Measurements from ENCODE around the gene COL8A1.
A peak's percentile ranks its signal among the peaks of the same experiment; 100 is the strongest.

Gene COL8A1

GRCh38 chr3:99842826-99843589, 204.6 kb downstream of the COL8A1 start:
- H3K4me2 ChIP-seq (ENCODE audit: low read length) = no peak overlapping the region
- H4K20me1 ChIP-seq (ENCODE audit: insufficient read depth, low read length) = peaks cover 18% of the 10 kb centered on the region; the same call in 1 of the 2 replicates
- no peak overlapping the region for H2AFZ ChIP-seq (ENCODE audit: low read depth, low read length)
- no peak overlapping the region for H3K9ac ChIP-seq (ENCODE audit: low read length)
- H3K36me3 ChIP-seq (replicated peaks; ENCODE audit: low read depth, low read length) = no peaks in the 10 kb centered on the region
- no peak overlapping the region for H3K4me3 ChIP-seq (ENCODE audit: low read length)
- no peak for TF ChIP-seq EZH2phosphoT487 (IDR thresholded peaks at IDR 0.05; ENCODE audit: low read depth)
- peak; percentile 71 for TF ChIP-seq CTCF (IDR thresholded peaks at IDR 0.05; ENCODE audit: low read depth, low read length)
- peaks cover 23% of the 10 kb centered on the region for H3K4me1 ChIP-seq (ENCODE audit: low read length)
- no peaks in the 10 kb centered on the region for H3K27me3 ChIP-seq (ENCODE audit: low read depth, low read length)
- no peak overlapping the region for H3K27ac ChIP-seq (ENCODE audit: low read length)
- H3K9me3 ChIP-seq (ENCODE audit: insufficient read depth, low read length) = no peaks in the 10 kb centered on the region
- peaks cover 67% of the 10 kb centered on the region for H3K79me2 ChIP-seq (ENCODE audit: low read length)

- no peak overlapping the region for H3K4me3 ChIP-seq (ENCODE audit: low read length)
These were observed 205.3 kb downstream of the COL8A1 start for GRCh38 chr3:99843590-99844258.

GRCh38 chr3:99845331-99845730, 206.9 kb downstream of the COL8A1 start:
- Histone ChIP-seq H4K20me1 (ENCODE audit: insufficient read depth, low read length) (peaks cover 29% of the 10 kb centered on the region), H3K4me2 (ENCODE audit: low read length) (peak overlapping the region; percentile 44), H3K4me1 (ENCODE audit: low read length) (peaks cover 43% of the 10 kb centered on the region), H3K9me3 (ENCODE audit: insufficient read depth, low read length) (no peaks in the 10 kb centered on the region), H3K27me3 (ENCODE audit: low read depth, low read length) (no peaks in the 10 kb centered on the region), H3K9ac (ENCODE audit: low read length) (no peak overlapping the region), H3K79me2 (ENCODE audit: low read length) (peaks cover 70% of the 10 kb centered on the region), H2AFZ (ENCODE audit: low read depth, low read length) (no peak overlapping the region), H3K27ac (ENCODE audit: low read length) (no peak overlapping the region), H3K36me3 (replicated peaks; ENCODE audit: low read depth, low read length) (no peaks in the 10 kb centered on the region), H3K4me3 (ENCODE audit: low read length) (no peak overlapping the region)
- no peak for TF ChIP-seq CTCF (IDR thresholded peaks at IDR 0.05; ENCODE audit: low read depth, low read length)
- TF ChIP-seq EZH2phosphoT487 (IDR thresholded peaks at IDR 0.05; ENCODE audit: low read depth) = no peak

More at GRCh38 chr3:99843590-99844258, 205.3 kb downstream of the COL8A1 start:
- H3K4me2 ChIP-seq (ENCODE audit: low read length) = no peak overlapping the region
- H4K20me1 ChIP-seq (ENCODE audit: insufficient read depth, low read length) = peaks cover 20% of the 10 kb centered on the region
- no peak overlapping the region for H3K9ac ChIP-seq (ENCODE audit: low read length)
- H3K79me2 ChIP-seq (ENCODE audit: low read length) = peaks cover 68% of the 10 kb centered on the region
- no peaks in the 10 kb centered on the region for H3K27me3 ChIP-seq (ENCODE audit: low read depth, low read length)
- peaks cover 27% of the 10 kb centered on the region for H3K4me1 ChIP-seq (ENCODE audit: low read length)
- H3K27ac ChIP-seq (ENCODE audit: low read length) = no peak overlapping the region
- TF ChIP-seq EZH2phosphoT487 (IDR thresholded peaks at IDR 0.05; ENCODE audit: low read depth) (no peak), CTCF (IDR thresholded peaks at IDR 0.05; ENCODE audit: low read depth, low read length) (no peak)
- no peaks in the 10 kb centered on the region for H3K9me3 ChIP-seq (ENCODE audit: insufficient read depth, low read length)
- H2AFZ ChIP-seq (ENCODE audit: low read depth, low read length) = no peak overlapping the region
- no peaks in the 10 kb centered on the region for H3K36me3 ChIP-seq (replicated peaks; ENCODE audit: low read depth, low read length)

GRCh38 chr3:99845999-99846398, 207.6 kb downstream of the COL8A1 start:
- no peak overlapping the region for H3K4me3 ChIP-seq (ENCODE audit: low read length)
- no peak overlapping the region for H3K4me2 ChIP-seq (ENCODE audit: low read length)
- TF ChIP-seq CTCF (IDR thresholded peaks at IDR 0.05; ENCODE audit: low read depth, low read length) (no peak), EZH2phosphoT487 (IDR thresholded peaks at IDR 0.05; ENCODE audit: low read depth) (no peak)
- peaks cover 49% of the 10 kb centered on the region for H3K4me1 ChIP-seq (ENCODE audit: low read length)
- H3K9me3 ChIP-seq (ENCODE audit: insufficient read depth, low read length) = no peaks in the 10 kb centered on the region
- H3K9ac ChIP-seq (ENCODE audit: low read length) = no peak overlapping the region
- no peaks in the 10 kb centered on the region for H3K36me3 ChIP-seq (replicated peaks; ENCODE audit: low read depth, low read length)
- H3K27ac ChIP-seq (ENCODE audit: low read length) = no peak overlapping the region
- H4K20me1 ChIP-seq (ENCODE audit: insufficient read depth, low read length) = peaks cover 33% of the 10 kb centered on the region
- no peak overlapping the region for H2AFZ ChIP-seq (ENCODE audit: low read depth, low read length)
- H3K27me3 ChIP-seq (ENCODE audit: low read depth, low read length) = no peaks in the 10 kb centered on the region
- H3K79me2 ChIP-seq (ENCODE audit: low read length) = peaks cover 72% of the 10 kb centered on the region
